GM18511 (cell line): ENCODE results near the gene GPR82.
"Not testable (repeated sequence)": the region's sequence is repeated elsewhere in the genome, so short reads cannot be mapped to it uniquely, and the experiment has no call there.

Source experiments
- ATAC-seq: cut with Tn5 transposase; IDR thresholded peaks from one replicate; pipeline ENCODE4 v1.9.1; 2021; ENCODE audit warnings: mild to moderate bottlenecking, moderate library complexity; ENCODE audit not compliant: unreplicated experiment

GPR82 gene

GRCh38 chrX:41718481-41719235 lies 5.3 kb upstream of the GPR82 start:
- ATAC-seq: no peak

- ATAC-seq: not testable (repeated sequence)
Measured at GRCh38 chrX:41719610-41720009, 4.4 kb upstream of the GPR82 start.

GRCh38 chrX:41720125-41720779 lies 3.7 kb upstream of the GPR82 start:
- ATAC-seq: peak; percentile 88

GRCh38 chrX:41721590-41721989 lies 2.4 kb upstream of the GPR82 start:
- peak; percentile 28 for ATAC-seq

- ATAC-seq: no peak
Measured at GRCh38 chrX:41722214-41722613, 1.8 kb upstream of the GPR82 start.

- no peak for ATAC-seq
Measured at GRCh38 chrX:41722816-41723618, 964 bp upstream of the GPR82 start.

- ATAC-seq: no peak
Measured at GRCh38 chrX:41728125-41728524, 4.1 kb downstream of the GPR82 start.

GRCh38 chrX:41730081-41730480 lies 6.1 kb downstream of the GPR82 start:
- ATAC-seq: no peak

- no peak for ATAC-seq
Measured at GRCh38 chrX:41732260-41732659, 8.3 kb downstream of the GPR82 start.

- peak; percentile 97 for ATAC-seq
Measured at GRCh38 chrX:41733939-41734338, 10.0 kb downstream of the GPR82 start.

GRCh38 chrX:41734530-41734929 lies 10.5 kb downstream of the GPR82 start:
- ATAC-seq: no peak

GRCh38 chrX:41737065-41737464 lies 13.1 kb downstream of the GPR82 start:
- ATAC-seq: no peak

GRCh38 chrX:41739871-41740270 lies 15.9 kb downstream of the GPR82 start:
- no peak for ATAC-seq

- ATAC-seq: no peak
Measured at GRCh38 chrX:41750716-41751115, 26.7 kb downstream of the GPR82 start.

- ATAC-seq: no peak
Measured at GRCh38 chrX:41758401-41758800, 34.4 kb downstream of the GPR82 start.

GRCh38 chrX:41759817-41760216 lies 35.8 kb downstream of the GPR82 start:
- ATAC-seq: no peak

- ATAC-seq: no peak
Measured at GRCh38 chrX:41761169-41761568, 37.2 kb downstream of the GPR82 start.

- ATAC-seq: no peak
Measured at GRCh38 chrX:41761702-41762101, 37.7 kb downstream of the GPR82 start.

GRCh38 chrX:41779030-41779564 lies 55.1 kb downstream of the GPR82 start:
- no peak for ATAC-seq
